Stimulated activated CD4-positive, alpha-beta T cell treated with anti-CD3 and anti-CD28 coated beads, Interleukin-12 subunit alpha, Interleukin-12 subunit beta, amount 100 ng/mL, for 48 hours (primary cell): ENCODE measurements around the gene IRF7.

Source experiments
- DNase-seq, 3 donors: peaks; one replicate each; pipeline ENCODE4 v3.0.0-alpha.2; 2020; ENCODE audit warnings: low read depth in 2 of 3, low spot score in 1 of 3

IRF7 gene

GRCh38 chr11:641806-642370 is 26.1 kb upstream of the IRF7 start:
- no peak for DNase-seq

GRCh38 chr11:640021-640706 is 24.4 kb upstream of the IRF7 start:
- DNase-seq, result no peak

- DNase-seq, result no peak
Measured at GRCh38 chr11:639332-639955, 23.7 kb upstream of the IRF7 start.

GRCh38 chr11:638631-639331 is 23.0 kb upstream of the IRF7 start:
- DNase-seq, result no peak

- DNase-seq, result no peak
Measured at GRCh38 chr11:637593-638521, 22.1 kb upstream of the IRF7 start.

GRCh38 chr11:637333-637592 is 21.5 kb upstream of the IRF7 start:
- no peak for DNase-seq

GRCh38 chr11:636511-637332 is 21.0 kb upstream of the IRF7 start, which contains the start of gene DRD4:
Gene DRD4, plus strand, starts transcription at chr11:637269. Its CDS starts 36 bp downstream, at chr11:637305.
- no peak for DNase-seq

GRCh38 chr11:635945-636510 is 20.3 kb upstream of the IRF7 start:
- no peak for DNase-seq

GRCh38 chr11:630871-631270 is 15.1 kb upstream of the IRF7 start:
- DNase-seq, result no peak

GRCh38 chr11:629237-629583 is 13.5 kb upstream of the IRF7 start:
- no peak for DNase-seq

- DNase-seq, result no peak
Measured at GRCh38 chr11:628056-628455, 12.3 kb upstream of the IRF7 start.

- DNase-seq, result no peak
Measured at GRCh38 chr11:627308-627576, 11.5 kb upstream of the IRF7 start.

GRCh38 chr11:626475-627307 is 10.9 kb upstream of the IRF7 start, which contains the start of gene SCT:
Gene SCT, minus strand, starts transcription at chr11:627181. Its CDS starts 38 bp downstream, at chr11:627143.
- DNase-seq, result no peak

- no peak for DNase-seq
Measured at GRCh38 chr11:625636-626268, 10.0 kb upstream of the IRF7 start.

GRCh38 chr11:624705-625635 is 9.2 kb upstream of the IRF7 start, which contains the start of gene CDHR5:
Gene CDHR5, minus strand, starts transcription at chr11:624955. Its CDS starts 53 bp downstream, at chr11:624902.
- no peak for DNase-seq

GRCh38 chr11:623999-624704 is 8.4 kb upstream of the IRF7 start:
- no peak for DNase-seq

- DNase-seq, result no peak
Measured at GRCh38 chr11:623349-623869, 7.7 kb upstream of the IRF7 start.
